Activated T-helper 17 cell treated with anti-CD3 and anti-CD28 coated beads, Interleukin-2, amount 50 U/mL, for 72 hours (primary cell): ENCODE data around the gene WWOX. TPM values are rescaled to one million over a fixed set of nuclear protein-coding genes. Genes with fewer than 3 reads are reported as not detected.
A peak's percentile ranks its signal among the peaks of the same experiment; 100 is the strongest.

ENCODE experiments used
- ATAC-seq: fragments of 150-1000 bp; cut with Tn5 transposase; replicated peaks from 2 replicates; pipeline ENCODE4 v1.10.0; 2021; ENCODE audit warnings: mild to moderate bottlenecking, moderate library complexity
- H3K27ac Mint-ChIP-seq: one replicate; pipeline ENCODE4 v1.8.0; 2022; ENCODE audit warnings: mixed read lengths
- H3K27me3 Mint-ChIP-seq: one replicate; pipeline ENCODE4 v1.8.0; 2022; ENCODE audit warnings: mixed read lengths
- H3K36me3 Mint-ChIP-seq: one replicate; pipeline ENCODE4 v1.8.0; 2022; ENCODE audit warnings: low read depth, mild to moderate bottlenecking, mixed read lengths
- H3K4me1 Mint-ChIP-seq: one replicate; pipeline ENCODE4 v1.8.0; 2022; ENCODE audit warnings: mixed read lengths
- H3K4me3 Mint-ChIP-seq: one replicate; pipeline ENCODE4 v1.8.0; 2022; ENCODE audit warnings: mild to moderate bottlenecking, mixed read lengths
- H3K9me3 Mint-ChIP-seq: one replicate; pipeline ENCODE4 v1.8.0; 2022; ENCODE audit warnings: mixed read lengths
- total RNA-seq, 2 donors: library from RNA; stranded (reverse); gene quantifications; one replicate each; pipeline ENCODE4 v1.2.3, GENCODE V29; 2022

WWOX gene
- total RNA-seq, 2 donors from 2014 or later, result 9.4 to 16.5 TPM

DNA sequence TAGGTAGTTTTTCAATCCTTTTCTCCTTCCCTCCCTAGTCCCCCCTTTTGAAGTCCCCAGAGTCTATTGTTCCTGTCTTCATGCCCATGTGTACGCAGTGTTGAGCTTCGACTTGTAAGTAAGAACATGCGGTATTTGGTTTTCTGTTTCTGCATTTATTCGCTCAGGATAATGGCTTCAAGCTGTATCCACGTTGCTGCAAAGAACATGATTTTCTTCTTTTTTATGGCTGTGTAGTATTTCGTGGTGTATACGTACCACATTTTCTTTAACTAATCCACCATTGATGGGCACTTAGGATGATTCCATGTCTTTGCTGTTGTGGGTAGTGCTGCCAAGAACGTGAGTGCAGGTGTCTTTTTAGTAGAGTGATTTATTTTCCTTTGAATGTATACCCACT is 651.2 kb downstream of the WWOX start:
- Mint-ChIP-seq H3K9me3 (no peaks in the 10 kb centered on the region), H3K27me3 (no peaks in the 10 kb centered on the region), H3K4me3 (no peak overlapping the region), H3K27ac (no peak overlapping the region), H3K36me3 (no peaks in the 10 kb centered on the region), H3K4me1 (peaks cover 17% of the 10 kb centered on the region)
- no peak for ATAC-seq

DNA sequence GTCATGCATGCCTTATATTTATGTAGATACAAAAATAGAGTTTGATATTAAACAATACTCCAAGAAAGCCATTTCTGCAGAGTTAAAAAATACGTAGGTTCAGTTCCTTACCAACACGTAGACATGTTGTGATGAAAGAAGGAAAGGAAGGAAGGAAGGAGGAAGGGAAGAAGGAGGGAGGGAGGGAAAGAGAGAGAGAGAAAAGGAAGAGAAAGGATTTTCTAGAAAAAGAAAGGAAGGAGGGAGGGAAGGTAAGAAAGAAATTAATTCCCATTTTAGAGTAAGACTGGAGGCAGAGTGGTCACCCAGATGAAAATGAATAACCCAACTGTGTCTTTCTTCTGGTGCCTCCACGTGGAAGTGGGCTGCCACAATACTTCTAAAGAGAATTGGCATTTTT is 652.1 kb downstream of the WWOX start:
- Mint-ChIP-seq H3K4me3 (no peak overlapping the region), H3K36me3 (no peaks in the 10 kb centered on the region), H3K27me3 (no peaks in the 10 kb centered on the region), H3K9me3 (no peaks in the 10 kb centered on the region), H3K27ac (no peak overlapping the region), H3K4me1 (peaks cover 17% of the 10 kb centered on the region)
- ATAC-seq, result no peak

DNA sequence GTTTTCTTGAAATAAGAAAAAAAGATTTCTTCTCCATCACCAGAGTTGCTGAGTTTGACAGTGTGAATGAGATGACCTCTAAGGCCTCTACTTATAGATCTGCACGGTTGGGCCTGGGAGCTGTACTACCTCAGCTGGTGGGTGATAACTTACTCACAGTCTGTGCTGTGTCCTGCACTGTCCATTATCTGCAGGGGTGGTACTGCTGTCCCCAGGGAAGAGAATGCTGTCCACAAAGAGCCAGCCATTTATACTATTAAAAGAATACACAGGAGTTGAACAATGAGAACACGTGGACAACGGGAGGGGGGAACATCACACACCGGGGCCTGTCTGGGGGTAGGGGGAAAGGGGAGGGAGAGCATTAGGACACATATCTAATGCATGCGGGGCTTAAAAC is 655.3 kb downstream of the WWOX start:
- Mint-ChIP-seq H3K27ac (no peak overlapping the region), H3K27me3 (no peaks in the 10 kb centered on the region), H3K9me3 (no peaks in the 10 kb centered on the region), H3K4me3 (no peak overlapping the region), H3K4me1 (peaks cover 2% of the 10 kb centered on the region), H3K36me3 (no peaks in the 10 kb centered on the region)
- no peak for ATAC-seq

GRCh38 chr16:78755751-78756661 is 656.6 kb downstream of the WWOX start:
- Mint-ChIP-seq H3K27me3 (no peaks in the 10 kb centered on the region), H3K36me3 (no peaks in the 10 kb centered on the region), H3K27ac (no peak overlapping the region), H3K4me3 (no peak overlapping the region), H3K4me1 (no peaks in the 10 kb centered on the region), H3K9me3 (no peaks in the 10 kb centered on the region)
- ATAC-seq, result no peak

DNA sequence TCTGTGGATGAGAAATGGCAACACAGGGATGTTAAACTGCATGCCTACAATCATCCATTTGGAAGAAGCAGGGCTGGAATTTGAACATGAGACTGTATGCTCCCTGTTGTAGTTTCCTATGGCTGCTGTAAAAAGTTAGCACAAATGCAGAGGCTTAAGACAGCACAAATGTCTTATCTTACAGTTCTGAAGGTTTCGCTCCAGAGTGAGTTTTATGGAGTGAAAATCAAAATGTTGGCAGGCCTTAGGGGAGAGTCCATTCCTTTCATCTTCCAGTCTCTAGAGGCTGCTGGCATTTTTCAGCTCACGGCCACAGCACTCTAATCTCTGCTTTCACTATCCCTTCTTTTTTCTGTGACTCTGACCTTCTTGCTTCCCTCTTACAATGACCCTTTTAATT is 660.1 kb downstream of the WWOX start:
- Mint-ChIP-seq H3K9me3 (no peaks in the 10 kb centered on the region), H3K4me1 (no peaks in the 10 kb centered on the region), H3K4me3 (no peak overlapping the region), H3K36me3 (no peaks in the 10 kb centered on the region), H3K27ac (no peak overlapping the region), H3K27me3 (no peaks in the 10 kb centered on the region)
- no peak for ATAC-seq

GRCh38 chr16:78760611-78761010 is 661.2 kb downstream of the WWOX start:
- ATAC-seq, result no peak
- H3K4me3 Mint-ChIP-seq, result no peak overlapping the region
- H3K27me3 Mint-ChIP-seq, result no peaks in the 10 kb centered on the region
- no peaks in the 10 kb centered on the region for H3K4me1 Mint-ChIP-seq
- no peaks in the 10 kb centered on the region for H3K9me3 Mint-ChIP-seq
- no peak overlapping the region for H3K27ac Mint-ChIP-seq
- no peaks in the 10 kb centered on the region for H3K36me3 Mint-ChIP-seq

GRCh38 chr16:78761427-78761826 is 662.0 kb downstream of the WWOX start:
- Mint-ChIP-seq H3K27ac (no peak overlapping the region), H3K4me1 (no peaks in the 10 kb centered on the region), H3K27me3 (no peaks in the 10 kb centered on the region), H3K4me3 (no peak overlapping the region), H3K9me3 (no peaks in the 10 kb centered on the region), H3K36me3 (no peaks in the 10 kb centered on the region)
- peak; percentile 69 for ATAC-seq

GRCh38 chr16:78762222-78762621 is 662.8 kb downstream of the WWOX start:
- peak; percentile 67 for ATAC-seq
- Mint-ChIP-seq H3K27me3 (no peaks in the 10 kb centered on the region), H3K4me3 (no peak overlapping the region), H3K27ac (no peak overlapping the region), H3K36me3 (no peaks in the 10 kb centered on the region), H3K9me3 (no peaks in the 10 kb centered on the region), H3K4me1 (peaks cover 5% of the 10 kb centered on the region)

GRCh38 chr16:78763821-78764440 is 664.5 kb downstream of the WWOX start:
- Mint-ChIP-seq H3K4me1 (peaks cover 14% of the 10 kb centered on the region), H3K4me3 (no peak overlapping the region), H3K9me3 (no peaks in the 10 kb centered on the region), H3K27me3 (no peaks in the 10 kb centered on the region), H3K36me3 (no peaks in the 10 kb centered on the region), H3K27ac (no peak overlapping the region)
- ATAC-seq, result no peak

DNA sequence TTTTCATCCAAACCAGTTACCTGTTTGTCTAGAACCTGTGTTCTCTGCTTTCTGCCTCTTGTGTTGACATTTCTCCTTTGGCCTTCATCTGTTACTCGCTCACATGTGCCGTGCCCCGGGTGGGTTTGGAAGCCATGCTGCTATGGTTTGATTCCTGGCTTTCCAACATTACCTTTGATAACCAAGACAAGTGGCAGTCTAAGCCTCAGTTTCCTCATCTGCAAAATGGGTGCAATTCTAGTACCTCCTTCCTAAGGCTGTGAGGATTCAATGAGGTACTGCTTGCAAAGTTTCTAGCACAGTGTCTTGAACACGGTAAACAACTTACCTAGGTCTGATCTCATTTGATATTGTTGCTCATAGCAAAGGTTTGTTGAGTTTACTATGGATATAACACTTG is 665.0 kb downstream of the WWOX start:
- Mint-ChIP-seq H3K36me3 (no peaks in the 10 kb centered on the region), H3K4me1 (peaks cover 19% of the 10 kb centered on the region), H3K9me3 (no peaks in the 10 kb centered on the region), H3K4me3 (no peak overlapping the region), H3K27ac (no peak overlapping the region), H3K27me3 (no peaks in the 10 kb centered on the region)
- no peak for ATAC-seq

- Mint-ChIP-seq H3K4me1 (peaks cover 40% of the 10 kb centered on the region), H3K27ac (peak overlapping the region; percentile 86), H3K36me3 (peaks cover 8% of the 10 kb centered on the region), H3K4me3 (peak overlapping the region; percentile 54), H3K9me3 (peaks cover 2% of the 10 kb centered on the region), H3K27me3 (no peaks in the 10 kb centered on the region)
- peak; percentile 18 for ATAC-seq
Measured at GRCh38 chr16:78768226-78768625, 668.8 kb downstream of the WWOX start.

DNA sequence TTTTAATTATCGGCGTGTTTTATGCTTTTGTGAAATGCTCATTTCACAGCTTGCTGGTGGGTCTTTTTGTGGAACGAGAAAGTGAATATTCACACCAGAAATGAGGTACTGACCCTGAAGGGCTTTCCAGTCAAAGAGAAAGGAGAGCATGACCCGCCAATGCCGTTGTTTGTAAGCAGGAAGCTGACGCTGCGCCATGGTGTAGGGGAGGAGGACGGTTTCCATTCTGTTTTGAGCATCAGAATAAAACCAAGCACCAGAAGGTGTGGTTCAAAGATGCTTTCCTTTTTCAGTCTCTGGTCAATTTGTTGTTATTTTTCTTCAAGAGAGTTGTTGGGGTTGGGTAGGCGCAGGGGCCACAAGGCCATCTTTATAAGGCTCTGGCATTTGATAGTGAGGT is 669.3 kb downstream of the WWOX start:
- H3K36me3 Mint-ChIP-seq, result peaks cover 13% of the 10 kb centered on the region
- ATAC-seq, result peak; percentile 76
- H3K27me3 Mint-ChIP-seq, result no peaks in the 10 kb centered on the region
- H3K4me1 Mint-ChIP-seq, result peaks cover 45% of the 10 kb centered on the region
- peak overlapping the region; percentile 54 for H3K4me3 Mint-ChIP-seq
- peak overlapping the region; percentile 86 for H3K27ac Mint-ChIP-seq
- peaks cover 3% of the 10 kb centered on the region for H3K9me3 Mint-ChIP-seq

GRCh38 chr16:78770353-78771091 is 671.1 kb downstream of the WWOX start:
- peak overlapping the region; percentile 79 for H3K27ac Mint-ChIP-seq
- no peaks in the 10 kb centered on the region for H3K27me3 Mint-ChIP-seq
- peaks cover 24% of the 10 kb centered on the region for H3K36me3 Mint-ChIP-seq
- peaks cover 63% of the 10 kb centered on the region for H3K4me1 Mint-ChIP-seq
- H3K4me3 Mint-ChIP-seq, result peak overlapping the region; percentile 75
- peak; percentile 6 for ATAC-seq
- H3K9me3 Mint-ChIP-seq, result peaks cover 3% of the 10 kb centered on the region

DNA sequence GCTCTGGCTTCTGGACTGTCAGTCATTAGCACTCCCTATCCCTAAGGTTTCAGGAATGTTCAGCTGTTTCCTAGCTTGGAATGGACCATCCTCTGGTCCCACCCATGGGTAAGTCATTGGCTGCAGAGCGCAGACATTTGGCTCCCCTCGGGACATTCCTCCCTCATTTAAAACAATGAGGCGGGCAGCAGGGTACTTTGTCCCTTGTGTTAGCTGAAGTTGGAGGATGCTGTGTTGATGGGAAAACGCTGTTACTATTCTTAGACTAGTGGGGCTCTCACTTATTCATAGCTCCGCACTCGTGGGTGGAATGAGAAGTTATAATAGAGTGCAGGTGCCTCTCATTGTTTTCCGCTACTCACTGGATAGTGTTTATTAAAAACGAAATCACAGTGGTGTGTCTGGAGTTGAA is 673.8 kb downstream of the WWOX start:
- peaks cover 3% of the 10 kb centered on the region for H3K9me3 Mint-ChIP-seq
- no peaks in the 10 kb centered on the region for H3K27me3 Mint-ChIP-seq
- H3K27ac Mint-ChIP-seq, result no peak overlapping the region
- no peak overlapping the region for H3K4me3 Mint-ChIP-seq
- peaks cover 52% of the 10 kb centered on the region for H3K36me3 Mint-ChIP-seq
- peak; percentile 16 for ATAC-seq
- peaks cover 63% of the 10 kb centered on the region for H3K4me1 Mint-ChIP-seq
